Measurements from ENCODE around the gene MBD4.
"Not testable (repeated sequence)": the region's sequence is repeated elsewhere in the genome, so short reads cannot be mapped to it uniquely, and the experiment has no call there.

MBD4 gene

DNA sequence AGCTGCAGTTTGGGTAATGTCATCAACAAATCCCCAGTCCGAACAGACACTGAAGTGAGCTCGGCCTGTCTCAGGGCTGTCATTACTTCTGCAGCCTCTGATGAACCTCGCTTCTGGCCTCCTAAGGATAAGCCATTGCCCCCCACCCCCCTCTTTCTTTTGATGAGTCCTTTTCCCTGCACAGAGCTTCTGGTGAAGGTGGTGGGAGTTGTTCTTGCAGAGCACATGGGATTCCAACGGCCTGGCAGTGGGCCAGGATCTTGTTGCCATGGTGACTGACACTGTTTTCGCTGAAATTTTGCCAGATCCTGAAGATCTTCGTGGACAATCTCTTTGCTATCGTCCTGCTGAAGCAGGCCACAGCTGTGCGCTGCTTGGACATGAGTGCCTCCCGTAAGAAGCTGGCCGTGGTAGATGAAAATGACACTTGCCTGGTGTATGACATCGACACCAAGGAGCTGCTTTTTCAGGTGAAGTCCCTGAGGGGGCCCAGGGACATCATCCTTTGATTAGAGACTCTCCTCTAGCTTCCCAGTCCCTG lies 41.5 kb upstream of the MBD4 start:
- H3K9ac ChIP-seq (ENCODE audit: low read depth, low read length): not testable (repeated sequence)
- peaks cover 59% of the 10 kb centered on the region for H3K36me3 ChIP-seq (ENCODE audit: control insufficient read depth, insufficient read depth, low read length)

DNA sequence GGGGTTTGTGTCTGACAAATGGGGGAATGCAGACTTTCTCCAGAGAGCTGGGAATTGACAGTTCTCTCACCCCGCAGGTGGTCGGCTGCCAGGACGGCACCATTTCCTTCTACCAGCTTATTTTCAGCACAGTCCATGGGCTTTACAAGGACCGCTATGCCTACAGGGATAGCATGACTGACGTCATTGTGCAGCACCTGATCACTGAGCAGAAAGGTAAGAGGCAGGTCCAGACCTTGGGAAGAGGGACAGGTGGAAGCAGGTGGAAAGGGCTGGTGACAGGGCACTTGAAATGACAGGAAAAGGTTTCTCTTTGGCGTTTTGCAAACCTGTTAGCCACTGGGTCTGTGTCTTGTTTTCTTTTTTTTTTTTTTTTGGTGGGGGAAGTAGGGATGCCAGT lies 36.8 kb upstream of the MBD4 start:
- peaks cover 54% of the 10 kb centered on the region for H3K36me3 ChIP-seq (ENCODE audit: control insufficient read depth, insufficient read depth, low read length)

More for the DNA sequence above, 41.5 kb upstream of the MBD4 start:
- not testable (repeated sequence) for H3K9me3 ChIP-seq (ENCODE audit: control insufficient read depth, insufficient read depth, low read length); H3K27ac ChIP-seq (ENCODE audit: low read depth, low read length); H3K4me3 ChIP-seq (ENCODE audit: low read depth, low read length); H3K4me1 ChIP-seq (ENCODE audit: control insufficient read depth, insufficient read depth, low read length); H3K27me3 ChIP-seq (ENCODE audit: control insufficient read depth, insufficient read depth, low read length)

DNA sequence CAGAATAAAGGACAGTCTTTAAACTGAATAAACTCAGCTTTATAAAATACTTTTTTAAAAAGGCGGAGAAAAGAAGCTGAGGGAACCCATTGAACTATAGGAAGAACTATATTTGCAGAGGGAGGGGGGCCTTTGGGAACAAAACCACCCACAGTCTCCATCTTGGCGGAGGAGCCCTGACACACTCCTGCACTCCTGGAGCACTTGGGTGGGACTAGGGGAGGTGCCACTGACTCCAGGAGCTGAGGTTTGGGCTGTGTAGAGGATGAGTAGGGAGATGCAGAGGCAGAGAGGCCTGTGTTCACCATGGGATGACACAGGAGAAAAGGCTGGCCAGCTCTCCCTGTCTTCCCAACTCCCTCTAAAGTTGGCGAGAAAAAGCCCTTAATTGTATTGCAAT lies 36.1 kb upstream of the MBD4 start:
- Histone ChIP-seq H3K9ac (ENCODE audit: low read depth, low read length) (no peak overlapping the region), H3K4me1 (ENCODE audit: control insufficient read depth, insufficient read depth, low read length) (no peaks in the 10 kb centered on the region), H3K27me3 (ENCODE audit: control insufficient read depth, insufficient read depth, low read length) (no peaks in the 10 kb centered on the region), H3K9me3 (ENCODE audit: control insufficient read depth, insufficient read depth, low read length) (no peaks in the 10 kb centered on the region), H3K36me3 (ENCODE audit: control insufficient read depth, insufficient read depth, low read length) (peaks cover 57% of the 10 kb centered on the region), H3K4me3 (ENCODE audit: low read depth, low read length) (no peak overlapping the region), H3K27ac (ENCODE audit: low read depth, low read length) (no peak overlapping the region)

More for the DNA sequence above, 36.8 kb upstream of the MBD4 start:
- H3K9ac ChIP-seq (ENCODE audit: low read depth, low read length): no peak overlapping the region
- no peaks in the 10 kb centered on the region for H3K4me1 ChIP-seq (ENCODE audit: control insufficient read depth, insufficient read depth, low read length)
- H3K9me3 ChIP-seq (ENCODE audit: control insufficient read depth, insufficient read depth, low read length): no peaks in the 10 kb centered on the region
- H3K27me3 ChIP-seq (ENCODE audit: control insufficient read depth, insufficient read depth, low read length): no peaks in the 10 kb centered on the region
- H3K4me3 ChIP-seq (ENCODE audit: low read depth, low read length): no peak overlapping the region
- H3K27ac ChIP-seq (ENCODE audit: low read depth, low read length): no peak overlapping the region

DNA sequence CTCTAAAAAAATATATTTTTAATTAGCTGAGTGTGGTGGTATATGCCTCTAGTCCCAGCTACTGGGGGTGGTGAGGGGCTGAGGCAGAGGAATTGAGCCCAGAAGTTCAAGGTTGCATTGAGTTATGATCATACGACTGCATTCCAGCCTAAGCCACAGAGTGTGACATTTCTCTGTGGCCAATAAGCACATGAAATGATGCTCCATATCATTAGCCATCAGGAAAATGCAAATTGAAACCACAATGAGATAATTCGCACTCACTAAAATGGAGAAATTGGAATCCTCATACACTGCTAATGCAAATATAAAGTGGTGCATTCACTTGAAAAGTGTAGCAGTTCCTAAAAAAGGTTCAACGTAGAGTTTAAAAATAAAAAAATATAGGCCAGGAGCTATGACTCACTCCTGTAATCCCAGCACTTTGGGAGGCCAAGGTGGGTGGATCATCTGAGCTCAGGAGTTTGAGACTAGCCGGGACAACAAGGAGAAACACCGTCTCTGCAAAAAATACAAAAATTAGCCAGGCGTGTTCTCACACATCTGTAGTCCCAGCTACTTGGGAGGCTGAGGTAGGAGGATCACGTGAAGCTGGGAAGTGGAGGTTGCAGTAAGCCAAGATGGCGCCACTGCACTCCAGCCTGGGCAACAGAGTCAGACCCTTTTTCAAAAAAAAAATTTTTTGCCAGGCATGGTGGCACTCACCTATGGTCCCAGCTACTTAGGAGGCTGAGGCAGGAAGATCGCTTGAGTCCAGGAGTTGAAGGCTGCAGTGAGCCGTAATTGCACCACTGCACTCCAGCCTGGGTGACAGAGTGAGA lies 35.4 kb upstream of the MBD4 start:
- no peaks in the 10 kb centered on the region for H3K27me3 ChIP-seq (ENCODE audit: control insufficient read depth, insufficient read depth, low read length)
- H3K4me3 ChIP-seq (ENCODE audit: low read depth, low read length): no peak overlapping the region
- H3K4me1 ChIP-seq (ENCODE audit: control insufficient read depth, insufficient read depth, low read length): no peaks in the 10 kb centered on the region
- H3K36me3 ChIP-seq (ENCODE audit: control insufficient read depth, insufficient read depth, low read length): peaks cover 51% of the 10 kb centered on the region
- no peak overlapping the region for H3K27ac ChIP-seq (ENCODE audit: low read depth, low read length)
- H3K9me3 ChIP-seq (ENCODE audit: control insufficient read depth, insufficient read depth, low read length): no peaks in the 10 kb centered on the region
- H3K9ac ChIP-seq (ENCODE audit: low read depth, low read length): no peak overlapping the region

DNA sequence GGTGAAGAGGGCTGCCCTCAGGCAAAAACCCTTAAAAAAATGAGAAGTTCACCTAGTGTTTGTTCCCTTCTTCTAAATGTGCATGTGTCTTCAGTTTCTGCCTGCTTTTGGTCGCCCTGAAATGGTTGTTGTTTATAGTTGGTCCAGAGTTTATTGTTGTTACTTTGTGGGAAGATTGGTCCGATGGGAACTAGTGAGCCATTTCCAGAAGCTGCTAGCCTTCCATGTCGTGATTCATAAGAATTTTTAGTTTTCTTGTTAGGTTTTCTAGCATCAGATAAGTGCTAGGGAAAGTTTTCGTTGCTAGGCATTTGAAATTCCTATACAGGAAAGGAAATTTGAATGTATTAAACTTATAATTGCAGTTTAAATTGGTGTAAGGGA lies 34.0 kb upstream of the MBD4 start:
- Histone ChIP-seq H3K9me3 (ENCODE audit: control insufficient read depth, insufficient read depth, low read length) (no peaks in the 10 kb centered on the region), H3K4me3 (ENCODE audit: low read depth, low read length) (no peak overlapping the region), H3K27me3 (ENCODE audit: control insufficient read depth, insufficient read depth, low read length) (no peaks in the 10 kb centered on the region), H3K27ac (ENCODE audit: low read depth, low read length) (no peak overlapping the region), H3K4me1 (ENCODE audit: control insufficient read depth, insufficient read depth, low read length) (no peaks in the 10 kb centered on the region), H3K9ac (ENCODE audit: low read depth, low read length) (no peak overlapping the region), H3K36me3 (ENCODE audit: control insufficient read depth, insufficient read depth, low read length) (peaks cover 48% of the 10 kb centered on the region)

DNA sequence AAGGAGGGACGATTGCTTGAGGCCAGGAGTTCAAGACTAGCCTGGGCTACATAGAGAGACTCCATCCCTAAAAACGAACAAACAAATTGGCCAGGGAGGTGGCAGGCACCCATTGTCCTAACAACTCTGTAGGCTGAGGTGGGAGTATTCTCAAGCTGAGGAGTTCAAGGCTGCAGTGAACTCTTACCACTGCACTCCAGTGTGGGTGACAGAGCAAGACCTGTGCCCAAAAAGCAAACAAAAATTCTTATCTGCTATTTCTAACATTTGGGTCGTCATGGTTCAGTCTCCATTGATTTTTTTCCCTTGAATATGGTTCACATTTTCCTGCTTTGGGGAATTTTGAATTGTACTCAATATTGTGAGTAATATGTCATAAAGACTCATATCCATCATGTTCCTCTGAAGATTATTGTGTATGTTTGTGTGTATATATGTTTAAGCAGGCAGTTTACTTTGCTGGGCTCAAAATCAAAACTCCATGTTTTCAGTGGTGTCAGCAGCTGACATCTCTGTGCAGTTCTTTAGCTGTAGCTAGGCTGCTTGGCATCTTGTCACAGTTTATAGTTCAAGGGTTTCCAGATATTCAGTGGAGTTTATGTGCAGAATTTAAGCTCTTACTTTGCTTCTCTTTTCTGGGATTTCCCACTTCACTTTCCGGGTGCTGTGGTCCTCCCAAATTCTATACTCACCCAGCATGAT lies 33.5 kb upstream of the MBD4 start:
- H3K4me1 ChIP-seq (ENCODE audit: control insufficient read depth, insufficient read depth, low read length): no peaks in the 10 kb centered on the region
- H3K9me3 ChIP-seq (ENCODE audit: control insufficient read depth, insufficient read depth, low read length): no peaks in the 10 kb centered on the region
- H3K4me3 ChIP-seq (ENCODE audit: low read depth, low read length): no peak overlapping the region
- no peaks in the 10 kb centered on the region for H3K27me3 ChIP-seq (ENCODE audit: control insufficient read depth, insufficient read depth, low read length)
- H3K9ac ChIP-seq (ENCODE audit: low read depth, low read length): no peak overlapping the region
- H3K27ac ChIP-seq (ENCODE audit: low read depth, low read length): no peak overlapping the region
- H3K36me3 ChIP-seq (ENCODE audit: control insufficient read depth, insufficient read depth, low read length): peaks cover 43% of the 10 kb centered on the region

DNA sequence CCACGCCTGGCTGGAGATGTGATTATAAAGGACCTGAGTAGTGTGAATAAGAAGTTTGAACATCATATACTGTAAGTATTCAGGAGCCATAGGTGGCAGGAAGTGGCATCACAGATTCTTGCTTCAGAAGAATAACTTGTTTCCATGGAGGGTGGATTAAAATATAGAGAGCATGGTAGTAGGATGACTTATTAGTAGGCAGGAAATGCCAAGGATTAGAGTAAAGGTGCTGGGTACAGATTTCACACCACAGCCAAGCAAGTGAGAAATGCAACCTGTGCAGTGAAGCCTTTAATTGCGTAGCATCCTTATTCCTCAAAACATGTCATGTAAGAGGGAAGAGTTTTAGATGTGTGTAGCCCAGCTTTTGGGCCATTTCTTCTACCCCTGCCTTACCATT lies 31.1 kb upstream of the MBD4 start:
- Histone ChIP-seq H3K27me3 (ENCODE audit: control insufficient read depth, insufficient read depth, low read length) (no peaks in the 10 kb centered on the region), H3K4me1 (ENCODE audit: control insufficient read depth, insufficient read depth, low read length) (no peaks in the 10 kb centered on the region), H3K9ac (ENCODE audit: low read depth, low read length) (no peak overlapping the region), H3K36me3 (ENCODE audit: control insufficient read depth, insufficient read depth, low read length) (peaks cover 24% of the 10 kb centered on the region; the same call in 1 of the 2 replicates), H3K9me3 (ENCODE audit: control insufficient read depth, insufficient read depth, low read length) (no peaks in the 10 kb centered on the region), H3K27ac (ENCODE audit: low read depth, low read length) (no peak overlapping the region), H3K4me3 (ENCODE audit: low read depth, low read length) (no peak overlapping the region)

DNA sequence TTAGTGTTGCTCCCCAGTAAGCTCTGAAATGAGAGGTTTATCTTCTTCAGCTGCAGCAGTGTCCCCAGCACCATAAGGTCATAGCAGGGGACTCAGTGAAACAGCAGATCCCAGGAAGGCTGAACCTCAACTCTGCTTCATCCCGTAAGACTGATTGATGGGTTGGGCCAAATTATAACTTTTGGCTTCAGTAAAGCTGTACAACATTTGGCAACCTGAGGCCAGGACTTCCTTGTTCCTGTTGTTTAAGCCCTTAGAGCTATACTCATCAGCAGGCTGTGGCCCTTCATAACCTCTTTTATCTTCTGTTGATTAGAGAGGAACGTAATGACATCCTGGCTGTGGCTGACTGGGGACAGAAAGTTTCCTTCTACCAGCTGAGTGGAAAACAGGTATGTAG lies 29.3 kb upstream of the MBD4 start:
- Histone ChIP-seq H3K4me1 (ENCODE audit: control insufficient read depth, insufficient read depth, low read length) (no peaks in the 10 kb centered on the region), H3K27ac (ENCODE audit: low read depth, low read length) (no peak overlapping the region), H3K4me3 (ENCODE audit: low read depth, low read length) (no peak overlapping the region), H3K9me3 (ENCODE audit: control insufficient read depth, insufficient read depth, low read length) (no peaks in the 10 kb centered on the region), H3K36me3 (ENCODE audit: control insufficient read depth, insufficient read depth, low read length) (peaks cover 34% of the 10 kb centered on the region; the same call in 1 of the 2 replicates), H3K9ac (ENCODE audit: low read depth, low read length) (no peak overlapping the region), H3K27me3 (ENCODE audit: control insufficient read depth, insufficient read depth, low read length) (no peaks in the 10 kb centered on the region)

DNA sequence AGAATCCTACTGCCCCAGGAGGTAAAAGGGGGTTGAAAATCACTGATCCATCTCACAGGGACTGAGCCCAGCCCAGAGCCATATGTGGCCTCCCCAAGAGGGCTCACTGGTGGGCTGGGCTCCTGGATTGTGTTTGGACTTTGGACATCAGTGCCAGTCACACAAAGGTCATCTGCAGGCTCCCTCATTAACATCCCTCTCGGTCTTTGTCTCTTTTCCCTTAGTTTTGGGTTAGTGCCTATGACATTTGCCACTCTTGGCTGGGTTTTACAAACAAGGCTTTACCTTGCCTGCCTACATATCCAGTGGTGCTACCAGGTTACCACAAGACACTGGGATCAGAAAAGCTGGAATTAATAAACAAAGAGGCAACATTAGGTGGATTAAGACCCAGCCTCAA lies 28.2 kb upstream of the MBD4 start:
- H3K4me1 ChIP-seq (ENCODE audit: control insufficient read depth, insufficient read depth, low read length): no peaks in the 10 kb centered on the region
- H3K9ac ChIP-seq (ENCODE audit: low read depth, low read length): no peak overlapping the region
- H3K4me3 ChIP-seq (ENCODE audit: low read depth, low read length): no peak overlapping the region
- peaks cover 30% of the 10 kb centered on the region; the same call in 1 of the 2 replicates for H3K36me3 ChIP-seq (ENCODE audit: control insufficient read depth, insufficient read depth, low read length)
- no peaks in the 10 kb centered on the region for H3K9me3 ChIP-seq (ENCODE audit: control insufficient read depth, insufficient read depth, low read length)
- H3K27ac ChIP-seq (ENCODE audit: low read depth, low read length): no peak overlapping the region
- no peaks in the 10 kb centered on the region for H3K27me3 ChIP-seq (ENCODE audit: control insufficient read depth, insufficient read depth, low read length)

DNA sequence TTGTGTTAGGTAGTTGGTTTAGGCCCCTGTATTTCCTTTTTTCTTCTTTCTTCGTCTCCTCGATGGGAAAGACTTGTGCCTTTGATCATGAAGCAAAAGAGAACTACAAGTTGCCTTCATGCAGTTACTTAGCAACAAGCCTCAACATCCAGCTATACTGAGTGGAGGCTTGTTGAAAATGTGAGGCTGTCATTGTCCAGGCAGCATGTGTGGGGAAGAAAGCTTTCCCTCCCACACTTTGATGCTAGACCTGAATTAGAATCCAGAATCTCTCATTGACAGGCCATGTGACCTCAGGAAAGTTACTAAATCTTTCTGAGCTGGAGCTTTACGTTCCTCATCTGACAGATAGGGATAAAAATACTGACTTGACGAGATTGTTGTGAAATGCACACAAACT lies 24.0 kb upstream of the MBD4 start:
- no peaks in the 10 kb centered on the region for H3K27me3 ChIP-seq (ENCODE audit: control insufficient read depth, insufficient read depth, low read length)
- H3K9me3 ChIP-seq (ENCODE audit: control insufficient read depth, insufficient read depth, low read length): no peaks in the 10 kb centered on the region
- no peak overlapping the region for H3K9ac ChIP-seq (ENCODE audit: low read depth, low read length)
- H3K4me1 ChIP-seq (ENCODE audit: control insufficient read depth, insufficient read depth, low read length): no peaks in the 10 kb centered on the region
- no peak overlapping the region for H3K27ac ChIP-seq (ENCODE audit: low read depth, low read length)
- H3K4me3 ChIP-seq (ENCODE audit: low read depth, low read length): no peak overlapping the region
- peaks cover 20% of the 10 kb centered on the region for H3K36me3 ChIP-seq (ENCODE audit: control insufficient read depth, insufficient read depth, low read length)

DNA sequence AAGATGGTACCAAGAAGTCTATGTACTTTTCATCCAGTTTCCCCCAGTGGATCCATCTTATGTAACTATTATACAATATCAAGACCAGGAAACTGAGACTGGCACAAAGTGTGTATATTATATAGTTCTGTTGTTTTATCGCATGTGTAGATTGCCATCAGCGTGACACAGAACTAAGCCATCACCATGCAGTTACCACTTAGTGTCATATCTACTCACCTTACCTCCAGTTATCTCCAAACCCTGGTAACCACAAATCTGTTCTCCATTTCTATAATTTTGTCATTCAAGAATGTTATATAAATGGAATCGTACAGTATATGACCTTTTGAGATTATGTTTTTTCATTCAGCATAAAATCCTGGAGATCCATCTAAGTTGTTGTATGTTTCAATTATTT lies 23.3 kb upstream of the MBD4 start:
- Histone ChIP-seq H3K27ac (ENCODE audit: low read depth, low read length) (no peak overlapping the region), H3K9ac (ENCODE audit: low read depth, low read length) (no peak overlapping the region), H3K4me3 (ENCODE audit: low read depth, low read length) (no peak overlapping the region), H3K4me1 (ENCODE audit: control insufficient read depth, insufficient read depth, low read length) (no peaks in the 10 kb centered on the region), H3K9me3 (ENCODE audit: control insufficient read depth, insufficient read depth, low read length) (no peaks in the 10 kb centered on the region), H3K27me3 (ENCODE audit: control insufficient read depth, insufficient read depth, low read length) (no peaks in the 10 kb centered on the region), H3K36me3 (ENCODE audit: control insufficient read depth, insufficient read depth, low read length) (peaks cover 22% of the 10 kb centered on the region)
